Colonic mucosa (tissue), 4 donors: ENCODE data around the gene SLC39A11. TPM values are rescaled to one million over a fixed set of nuclear protein-coding genes. Genes with fewer than 3 reads are reported as not detected.

ENCODE experiments used
- DNase-seq: peaks from one replicate; pipeline ENCODE4 v3.0.0-alpha.2; 2020
- H3K27ac ChIP-seq: fragments of 200-600 bp; one replicate; pipeline ENCODE4 v1.8.0; 2021
- H3K27me3 ChIP-seq: fragments of 200-600 bp; one replicate; pipeline ENCODE4 v1.8.0; 2021
- H3K36me3 ChIP-seq: fragments of 200-600 bp; one replicate; pipeline ENCODE4 v1.8.0; 2021
- H3K4me1 ChIP-seq: fragments of 200-600 bp; one replicate; pipeline ENCODE4 v1.8.0; 2021; ENCODE audit warnings: mild to moderate bottlenecking
- H3K4me3 ChIP-seq: fragments of 200-600 bp; one replicate; pipeline ENCODE4 v1.8.0; 2021
- H3K9ac ChIP-seq, 2 donors: one replicate each; pipeline ENCODE4 v1.7.0; 2013; ENCODE audit warnings: control low read depth in 2 of 2, low read depth in 2 of 2, low read length in 2 of 2
- H3K9me3 ChIP-seq: fragments of 200-600 bp; one replicate; pipeline ENCODE4 v1.8.0; 2021
- CTCF ChIP-seq: fragments of 200-600 bp; IDR thresholded peaks from one replicate; pipeline ENCODE4 v1.8.0; 2022; ENCODE audit warnings: antibody characterized with exemption, mild to moderate bottlenecking
- intact Hi-C: fragments of 100-400 bp; cut with DNase I; formaldehyde crosslinking; loops from one replicate; pipeline ENCODE4 v1.14.1; 2022
- total RNA-seq, 2 donors: library from RNA; stranded (reverse); fragmentation: NEBNext Ultra II Directional in 1 of 2; extraction: Animal tissue kit (Norgen Biotek cat#: 25700) in 1 of 2; gene quantifications; one replicate each; pipeline ENCODE4 v1.2.1, GENCODE V29; 2021
- donor health status: healthy.
- donor health status: DM: no; HTN: no; CAD: no.
- donor health status: DM: no; HTN: no; CAD: no.

Gene SLC39A11
- total RNA-seq, 2 donors from 2014 or later = 57.7 to 60.0 TPM

- intact Hi-C loops = no loop called here
- no peak for TF ChIP-seq CTCF
- no peak overlapping the region for H3K4me3 ChIP-seq
- H3K36me3 ChIP-seq = no peaks in the 10 kb centered on the region
- no peaks in the 10 kb centered on the region for H3K9me3 ChIP-seq
- no peak for DNase-seq
- no peak overlapping the region for H3K9ac ChIP-seq
- H3K4me1 ChIP-seq = peaks cover 5% of the 10 kb centered on the region
- H3K27ac ChIP-seq = no peak overlapping the region
- no peaks in the 10 kb centered on the region for H3K27me3 ChIP-seq
These were observed 492.6 kb downstream of the SLC39A11 start for GRCh38 chr17:72599891-72600290.

GRCh38 chr17:72598695-72599094 is 493.8 kb downstream of the SLC39A11 start:
- intact Hi-C loops = no loop called here
- no peak overlapping the region for H3K27ac ChIP-seq
- H3K27me3 ChIP-seq = no peaks in the 10 kb centered on the region
- peaks cover 5% of the 10 kb centered on the region for H3K4me1 ChIP-seq
- no peaks in the 10 kb centered on the region for H3K9me3 ChIP-seq
- no peak overlapping the region for H3K4me3 ChIP-seq
- DNase-seq = no peak
- no peaks in the 10 kb centered on the region for H3K36me3 ChIP-seq
- no peak for TF ChIP-seq CTCF
- no peak overlapping the region for H3K9ac ChIP-seq

- Histone ChIP-seq H3K4me3 (no peak overlapping the region), H3K27ac (no peak overlapping the region), H3K36me3 (no peaks in the 10 kb centered on the region), H3K9ac (no peak overlapping the region), H3K27me3 (peaks cover 5% of the 10 kb centered on the region), H3K4me1 (peaks cover 5% of the 10 kb centered on the region), H3K9me3 (no peaks in the 10 kb centered on the region)
- intact Hi-C loops = no loop called here
- TF ChIP-seq CTCF = no peak
- no peak for DNase-seq
These were observed 495.0 kb downstream of the SLC39A11 start for GRCh38 chr17:72597354-72598087.

Other genes with a start within 250 kb of the SLC39A11 start
- gene SSTR2, start 72.3 kb upstream of the SLC39A11 start, total RNA-seq = under 1 TPM; 0.74 to 0.90 TPM
- gene COG1, start 100.4 kb upstream of the SLC39A11 start, total RNA-seq = 10 to 100 TPM; 41.0 to 41.2 TPM
- not detected for gene CPSF4L, start 169.2 kb upstream of the SLC39A11 start, total RNA-seq
- gene CDC42EP4, start 219.3 kb upstream of the SLC39A11 start, total RNA-seq = 10 to 100 TPM; 52.8 to 65.3 TPM